ENCODE data around the gene MBNL1. TPM values are rescaled to one million over a fixed set of nuclear protein-coding genes. Genes with fewer than 3 reads are reported as not detected.

Gene MBNL1, protein sequence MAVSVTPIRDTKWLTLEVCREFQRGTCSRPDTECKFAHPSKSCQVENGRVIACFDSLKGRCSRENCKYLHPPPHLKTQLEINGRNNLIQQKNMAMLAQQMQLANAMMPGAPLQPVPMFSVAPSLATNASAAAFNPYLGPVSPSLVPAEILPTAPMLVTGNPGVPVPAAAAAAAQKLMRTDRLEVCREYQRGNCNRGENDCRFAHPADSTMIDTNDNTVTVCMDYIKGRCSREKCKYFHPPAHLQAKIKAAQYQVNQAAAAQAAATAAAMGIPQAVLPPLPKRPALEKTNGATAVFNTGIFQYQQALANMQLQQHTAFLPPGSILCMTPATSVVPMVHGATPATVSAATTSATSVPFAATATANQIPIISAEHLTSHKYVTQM
- total RNA-seq, result 171 and 229 TPM in 2 replicates

GRCh38 chr3:152268555-152269055 is at the start of gene MBNL1:
MBNL1 (plus strand) TSS chr3:152268929; CDS start chr3:152300194, 31,265 bp downstream.

Measured in smooth muscle cell of bladder (primary cell).